NCI-H524 (cell line): Measurements from ENCODE around the gene MPZL1.
"Not testable (repeated sequence)": the region's sequence is repeated elsewhere in the genome, so short reads cannot be mapped to it uniquely, and the experiment has no call there.

ENCODE experiments used
- DNase-seq, 2 experiments: peaks; one replicate each; lab custom pipeline; 2025; lab: John Stamatoyannopoulos, UW

MPZL1 gene

DNA sequence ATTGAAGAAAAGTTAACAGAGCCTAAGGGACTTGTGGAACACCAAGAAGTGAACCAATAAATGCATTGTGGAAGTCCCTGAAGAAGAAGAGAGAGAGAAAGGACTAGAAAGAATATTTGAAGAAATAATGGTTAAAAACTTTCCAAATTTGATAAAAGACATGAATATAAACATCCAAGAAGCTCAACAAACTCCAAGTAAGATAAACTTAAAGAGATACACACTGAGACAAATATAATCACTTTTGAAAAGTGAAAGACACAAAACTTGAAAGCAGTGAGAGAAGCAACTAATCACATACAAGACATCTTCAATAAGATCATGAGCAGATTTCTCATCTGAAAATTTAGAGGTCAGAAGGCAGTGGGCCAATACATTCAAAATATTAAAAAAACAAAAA, 91.2 kb downstream of the MPZL1 start:
- no peak for DNase-seq

DNA sequence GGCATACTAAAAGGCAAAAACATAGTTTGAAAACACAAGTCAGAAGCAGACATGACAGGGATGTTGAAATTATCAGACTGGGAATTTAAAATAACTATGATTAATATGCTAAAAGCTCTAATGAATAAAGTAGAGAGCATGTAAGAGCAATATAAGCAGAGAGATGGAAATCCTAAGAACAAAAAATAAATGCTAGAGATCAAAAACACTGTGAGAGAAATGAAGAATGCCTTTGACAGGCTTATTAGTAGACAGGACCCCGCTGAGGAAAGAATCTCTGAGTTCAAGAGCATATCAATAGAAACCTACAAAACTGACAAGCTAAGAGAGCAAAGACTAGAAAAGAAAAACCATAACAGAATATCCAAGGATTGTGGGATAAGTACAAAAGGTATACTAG, 93.9 kb downstream of the MPZL1 start:
- DNase-seq, result no peak

GRCh38 chr1:167819849-167820683, 98.3 kb downstream of the MPZL1 start:
- peak in 1 of 2 experiments; percentile 4 for DNase-seq

- no peak for DNase-seq
Measured at GRCh38 chr1:167820684-167821355, 99.0 kb downstream of the MPZL1 start.

DNA sequence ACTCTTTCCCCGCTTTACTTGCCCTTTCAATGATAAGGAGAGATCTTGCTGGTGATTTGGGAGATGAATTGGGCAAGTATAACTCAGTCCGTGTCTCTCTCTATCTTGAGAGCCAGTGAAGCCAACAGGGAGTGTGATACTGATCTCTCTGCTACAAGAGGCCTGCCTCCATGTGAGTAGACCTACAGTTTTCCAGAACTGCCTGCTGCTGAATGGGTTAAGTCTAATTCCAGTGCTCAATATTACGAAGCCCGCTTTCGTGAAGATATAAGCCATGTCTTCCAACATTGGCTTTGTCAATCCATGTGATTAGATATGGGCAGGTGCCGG, 99.5 kb downstream of the MPZL1 start:
- DNase-seq, result no peak

DNA sequence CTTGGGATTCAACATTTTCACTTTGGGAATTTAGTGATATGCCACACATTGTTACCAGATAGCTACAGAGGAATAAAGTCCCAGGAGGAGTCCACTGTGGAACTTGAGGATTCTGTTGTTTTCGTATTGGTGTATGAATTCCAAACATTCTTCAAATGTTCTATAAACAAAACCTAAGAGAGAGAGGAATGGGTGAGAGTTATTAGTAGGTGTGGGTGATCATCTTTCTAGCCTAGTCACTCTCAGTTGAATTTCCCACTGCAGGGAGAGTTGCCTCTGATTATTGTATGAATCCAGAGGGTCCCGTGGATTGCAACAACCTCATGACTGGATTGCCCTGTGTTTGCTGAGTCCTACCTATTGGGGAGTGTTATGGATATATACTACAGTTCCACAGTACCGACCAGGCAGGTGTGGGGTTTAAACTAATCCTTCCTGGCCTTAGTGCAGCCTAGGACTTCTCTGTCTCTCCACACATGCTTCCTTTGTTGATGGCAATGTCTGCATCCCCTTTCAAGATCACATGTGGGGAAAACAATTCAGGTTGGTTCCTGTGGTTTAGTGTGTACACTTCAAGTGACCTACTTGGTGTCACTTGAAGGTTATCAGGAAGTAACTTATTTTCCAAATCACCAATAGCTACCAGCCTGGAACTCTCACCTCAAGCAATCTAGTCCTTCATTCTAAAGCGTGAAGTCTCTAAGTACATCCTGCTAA, 100.3 kb downstream of the MPZL1 start:
- DNase-seq, result no peak

DNA sequence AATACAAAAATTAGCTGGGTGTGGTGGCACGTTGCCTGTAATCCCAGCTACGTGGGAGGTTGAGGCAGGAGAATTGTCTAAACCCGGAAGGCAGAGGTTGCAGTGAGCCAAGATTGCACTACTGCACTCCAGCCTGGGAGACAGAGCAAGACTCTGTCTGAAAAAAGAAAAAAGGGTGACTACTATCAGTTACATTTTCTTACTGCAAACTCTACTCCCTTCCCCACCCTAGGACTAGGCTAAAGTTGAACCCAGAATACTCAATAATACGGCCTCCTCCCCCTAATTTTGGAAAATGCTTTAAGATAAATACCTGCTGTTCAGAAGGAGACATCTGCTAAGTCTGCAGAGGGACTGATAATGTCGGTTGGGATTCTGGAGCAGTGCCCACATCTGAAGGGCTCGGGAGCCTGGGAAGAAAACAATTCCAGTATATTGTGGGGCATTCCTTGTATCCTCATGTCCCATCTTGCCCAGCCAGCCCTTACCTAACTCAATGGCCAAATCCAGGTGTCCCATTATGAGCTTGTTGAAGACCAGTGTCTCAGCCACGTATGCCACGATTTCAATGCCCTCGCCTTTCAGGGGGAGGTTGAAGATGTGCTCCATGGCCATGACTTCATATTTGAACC, 102.5 kb downstream of the MPZL1 start:
- peak; percentile 17 to 36 for DNase-seq

DNA sequence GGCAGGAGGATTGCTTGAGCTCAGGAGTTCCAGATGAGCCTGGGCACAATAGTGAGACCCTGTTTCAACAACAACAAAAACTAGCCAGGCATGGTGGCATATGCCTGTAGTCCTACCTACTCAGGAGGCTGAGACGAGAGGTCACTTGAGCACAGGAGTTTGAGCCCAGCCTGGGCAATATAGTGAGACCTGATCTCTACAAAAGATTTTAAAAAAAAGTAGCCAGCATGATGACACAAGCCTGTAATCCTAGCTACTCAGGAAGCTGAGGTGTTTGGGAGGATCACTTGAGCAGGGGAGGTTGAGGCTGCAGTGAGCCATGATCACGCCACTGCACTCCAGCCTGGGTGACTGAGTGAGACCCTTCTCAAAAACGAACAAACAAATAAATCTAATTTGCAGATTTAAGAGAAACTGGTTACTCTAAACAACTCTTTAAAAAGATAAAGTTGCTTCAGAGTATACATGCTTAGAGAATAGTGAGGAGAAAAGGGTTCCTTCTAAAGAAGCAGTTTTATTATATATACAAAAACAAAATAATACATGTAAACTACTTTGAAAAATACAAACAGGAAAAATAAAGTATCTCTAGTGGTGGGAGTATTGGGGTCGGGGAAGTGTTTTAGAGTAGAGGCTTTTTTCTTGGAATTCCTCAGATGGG, 103.8 kb downstream of the MPZL1 start:
- DNase-seq, result no peak

- DNase-seq, result no peak
Measured at GRCh38 chr1:167826127-167826526, 104.3 kb downstream of the MPZL1 start.

DNA sequence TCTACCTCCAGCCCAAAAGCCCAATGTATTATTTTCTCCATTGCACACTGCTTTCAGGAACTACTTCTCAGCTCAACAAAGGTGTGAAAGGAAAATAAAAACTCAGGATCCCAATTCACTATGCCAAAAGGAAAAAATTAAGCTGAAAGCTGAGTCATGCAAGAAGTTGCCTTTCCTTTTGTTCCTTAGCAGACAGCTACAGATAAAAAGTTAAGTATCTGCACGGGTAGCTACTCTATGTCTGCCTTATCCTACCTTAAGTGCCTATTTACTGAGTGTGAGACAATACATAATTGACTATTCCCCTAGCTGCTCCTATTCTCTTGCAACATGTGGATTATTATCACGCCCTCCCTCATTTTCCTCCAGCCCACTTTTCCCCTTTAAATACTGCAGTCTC, 108.1 kb downstream of the MPZL1 start:
- no peak for DNase-seq

DNA sequence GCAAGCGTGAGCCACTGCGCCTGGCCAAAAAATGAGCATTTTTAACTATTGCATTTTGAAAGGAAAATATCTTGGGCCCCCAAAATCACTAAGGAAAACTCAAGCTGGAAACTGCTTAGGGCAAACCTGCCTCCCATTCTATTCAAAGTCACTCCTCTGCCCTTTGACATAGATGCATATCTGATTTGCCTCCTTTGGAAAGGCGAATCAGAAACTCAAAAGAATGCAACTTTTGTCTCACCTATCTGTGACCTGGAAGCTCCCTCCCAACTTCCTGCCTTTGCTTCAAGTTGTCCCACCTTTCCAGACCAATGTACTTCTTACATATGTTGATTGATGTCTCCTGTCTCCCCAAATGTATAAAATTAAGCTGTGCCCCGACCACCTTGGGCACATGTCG, 108.9 kb downstream of the MPZL1 start:
- DNase-seq, result not testable (repeated sequence)

DNA sequence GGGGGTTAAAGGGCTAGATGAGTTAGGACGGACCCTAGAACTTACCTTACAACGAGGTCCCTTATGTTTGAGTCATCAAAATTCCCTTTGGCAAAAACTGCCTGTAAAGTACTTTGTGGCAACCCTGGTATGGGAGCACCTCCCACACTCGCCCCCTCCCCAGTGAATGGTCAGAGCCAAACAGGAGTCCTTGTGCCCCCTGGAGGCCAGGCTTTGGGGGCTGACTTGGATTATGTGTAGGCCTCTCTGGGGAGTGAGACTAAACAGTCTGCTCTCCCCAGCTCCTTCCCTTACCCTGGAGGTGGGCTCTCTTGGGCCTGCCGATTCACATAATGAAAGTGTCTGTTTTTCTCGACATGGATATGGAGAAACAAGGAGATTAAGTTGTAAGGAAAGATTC, 110.9 kb downstream of the MPZL1 start:
- no peak for DNase-seq

DNA sequence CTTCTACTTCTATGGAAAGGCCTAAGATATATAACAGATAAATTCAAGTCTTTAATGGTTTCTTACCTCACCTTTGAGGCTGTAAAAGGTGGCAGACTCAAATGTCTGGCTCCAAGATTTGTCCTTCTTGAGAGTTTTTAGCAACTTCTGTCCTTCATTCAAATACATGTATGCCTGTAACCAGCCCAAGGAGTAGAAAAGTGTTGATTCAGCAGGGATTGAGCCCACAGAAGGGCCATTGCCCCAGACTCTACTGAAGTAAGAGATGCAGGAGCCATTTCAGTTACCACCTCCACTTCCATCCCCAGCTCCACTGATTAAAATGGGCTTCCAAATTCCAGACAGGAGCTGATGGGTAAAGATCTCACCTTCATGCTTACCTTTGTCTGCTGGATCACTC, 112.1 kb downstream of the MPZL1 start:
- DNase-seq, result no peak

GRCh38 chr1:167836197-167836596, 114.4 kb downstream of the MPZL1 start:
- DNase-seq, result no peak

DNA sequence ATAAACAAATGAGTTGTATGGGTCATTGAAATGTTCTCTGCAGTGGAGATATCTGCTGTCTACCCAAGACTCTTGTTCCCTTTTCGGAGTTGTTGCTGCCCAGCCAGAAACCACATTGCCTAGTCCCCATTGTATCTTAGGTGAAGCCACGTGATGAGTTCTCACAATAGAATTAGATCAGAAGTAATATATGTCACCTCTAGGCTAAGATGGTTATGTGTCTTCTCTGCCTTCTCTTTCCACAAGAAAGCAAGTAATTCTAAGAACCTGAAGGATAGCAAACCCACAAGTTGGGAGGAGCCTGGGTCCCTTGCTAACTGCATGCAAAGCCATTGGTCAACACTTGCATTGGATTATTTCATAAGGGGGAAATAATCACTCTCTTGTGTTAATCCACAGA, 115.5 kb downstream of the MPZL1 start:
- no peak for DNase-seq

- DNase-seq, result no peak
Measured at GRCh38 chr1:167839009-167839408, 117.2 kb downstream of the MPZL1 start.
